HG03469 (cell line): ENCODE measurements around the gene CHN1.
A peak's percentile ranks its signal among the peaks of the same experiment; 100 is the strongest.

Experiments
- ATAC-seq: cut with Tn5 transposase; IDR thresholded peaks from one replicate; pipeline ENCODE4 v1.9.1; 2021; ENCODE audit warnings: mild to moderate bottlenecking, moderate library complexity, moderate number of reproducible peaks; ENCODE audit not compliant: unreplicated experiment

CHN1 gene, protein sequence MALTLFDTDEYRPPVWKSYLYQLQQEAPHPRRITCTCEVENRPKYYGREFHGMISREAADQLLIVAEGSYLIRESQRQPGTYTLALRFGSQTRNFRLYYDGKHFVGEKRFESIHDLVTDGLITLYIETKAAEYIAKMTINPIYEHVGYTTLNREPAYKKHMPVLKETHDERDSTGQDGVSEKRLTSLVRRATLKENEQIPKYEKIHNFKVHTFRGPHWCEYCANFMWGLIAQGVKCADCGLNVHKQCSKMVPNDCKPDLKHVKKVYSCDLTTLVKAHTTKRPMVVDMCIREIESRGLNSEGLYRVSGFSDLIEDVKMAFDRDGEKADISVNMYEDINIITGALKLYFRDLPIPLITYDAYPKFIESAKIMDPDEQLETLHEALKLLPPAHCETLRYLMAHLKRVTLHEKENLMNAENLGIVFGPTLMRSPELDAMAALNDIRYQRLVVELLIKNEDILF

DNA sequence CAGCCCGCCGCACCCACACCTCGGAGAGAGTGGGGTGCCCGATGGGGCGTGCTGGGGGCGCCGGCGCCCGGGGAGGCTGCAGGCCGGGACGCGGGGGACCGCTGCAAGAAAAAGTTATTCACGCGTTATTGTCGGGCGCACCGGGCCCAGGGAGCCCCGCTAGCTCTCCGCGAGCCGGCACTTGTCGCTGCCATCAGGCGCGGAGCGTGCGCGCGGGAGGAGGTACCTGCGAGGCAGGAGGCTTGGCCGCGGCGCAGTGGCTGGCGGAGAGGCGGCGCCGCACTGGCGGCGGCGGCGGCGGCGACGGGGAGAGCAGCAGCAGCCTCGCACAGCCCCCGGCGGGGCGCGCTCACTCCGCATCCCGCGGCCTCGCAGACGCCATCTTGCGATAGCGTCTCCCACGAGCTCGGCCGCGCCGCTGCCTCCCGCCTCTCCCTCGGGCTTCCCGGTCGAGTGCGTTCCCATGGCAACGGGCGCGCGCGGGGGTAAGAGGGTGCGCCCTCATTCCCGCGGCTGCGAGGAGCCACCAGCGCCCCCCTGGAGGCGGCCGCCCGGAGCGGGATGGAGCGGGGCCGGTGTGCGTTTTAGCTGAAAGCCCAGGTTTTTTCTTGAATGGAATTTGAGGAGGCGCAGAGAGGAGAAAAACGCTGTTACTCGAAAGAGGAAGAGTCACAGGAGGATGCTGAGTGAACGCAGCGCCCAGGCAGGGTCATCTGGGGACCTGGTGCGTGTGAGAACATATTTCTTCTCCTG lies at the start of gene CHN1:
CHN1 (minus strand) TSS at position 402 of the 753 bp plus-strand sequence. CDS start 469 bp downstream, outside the sequence.
- ATAC-seq = peak; percentile 55

DNA sequence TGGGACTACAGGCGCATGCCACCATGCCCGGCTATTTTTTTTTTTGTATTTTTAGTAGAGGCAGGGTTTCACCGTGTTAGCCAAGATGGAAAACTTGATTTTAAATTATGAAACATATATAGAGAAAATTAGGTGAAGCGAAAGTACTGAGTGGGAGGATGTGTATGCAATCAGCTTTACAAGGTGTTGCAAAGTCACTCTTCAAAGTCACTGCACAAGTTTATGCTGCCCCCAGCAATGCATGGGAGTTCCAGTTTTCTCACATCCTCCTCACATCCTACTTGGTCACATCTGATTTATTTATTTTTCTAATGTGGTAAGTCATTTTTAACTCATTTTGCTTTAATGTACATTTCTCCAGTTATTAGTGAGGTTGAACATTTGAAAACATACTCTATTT lies 49.2 kb upstream of the CHN1 start:
- ATAC-seq = no peak

DNA sequence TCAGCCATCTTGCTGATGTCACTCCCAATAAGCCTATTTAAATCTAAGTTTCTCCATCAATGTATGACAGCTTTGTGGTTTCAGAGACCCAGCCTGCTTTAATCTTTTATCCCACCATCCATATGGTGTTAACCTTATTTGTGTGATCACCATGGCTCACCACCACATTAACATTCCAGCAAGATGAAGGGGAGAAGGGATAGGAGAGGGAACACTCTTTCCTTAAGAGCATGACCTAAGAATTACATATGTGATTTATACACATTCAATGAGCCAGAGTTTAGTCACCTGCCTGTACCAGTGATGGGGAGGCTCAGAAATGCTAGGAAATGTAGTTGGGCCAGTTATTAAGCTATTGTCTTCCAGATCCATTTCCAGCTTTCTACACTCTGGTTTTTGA lies 44.5 kb upstream of the CHN1 start:
- no peak for ATAC-seq

DNA sequence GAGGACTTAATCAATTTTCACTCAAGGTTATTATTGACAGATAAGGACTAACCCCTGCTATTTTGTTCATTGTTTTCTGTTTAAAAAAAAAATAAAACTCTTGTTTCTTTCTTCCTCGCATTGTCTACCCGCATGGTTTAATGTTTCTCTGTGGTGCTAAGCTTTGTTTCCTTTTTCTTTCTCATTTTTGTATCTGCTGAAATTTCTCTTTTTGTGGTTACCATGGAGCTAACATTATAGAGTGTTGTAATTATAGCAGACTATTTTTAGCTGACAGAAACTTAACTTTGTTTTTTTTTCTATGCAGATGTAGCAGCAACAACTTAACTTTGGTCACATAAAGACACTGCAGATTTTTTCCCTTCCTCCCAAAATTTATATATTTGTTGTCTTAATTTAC lies 43.1 kb upstream of the CHN1 start:
- no peak for ATAC-seq

DNA sequence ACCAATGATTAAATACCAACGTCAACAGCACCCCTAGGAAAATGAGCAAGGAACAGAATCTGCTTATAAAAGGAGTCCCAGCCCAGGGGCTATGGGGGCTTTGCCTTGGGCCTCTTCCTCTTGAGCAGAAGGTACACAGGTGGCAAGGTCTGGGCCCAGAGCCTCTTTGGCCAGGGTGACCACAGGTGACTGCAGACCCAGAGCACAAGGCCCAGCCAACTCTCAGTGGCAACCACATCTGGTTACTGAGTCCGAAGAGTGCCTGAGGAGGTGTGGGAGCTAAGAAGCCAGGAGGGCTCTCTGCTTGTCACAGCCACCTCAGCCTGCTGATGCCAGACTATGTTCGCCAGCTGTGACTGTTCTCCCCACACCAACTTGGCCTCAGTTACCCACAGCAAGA lies 34.3 kb upstream of the CHN1 start:
- ATAC-seq = no peak

DNA sequence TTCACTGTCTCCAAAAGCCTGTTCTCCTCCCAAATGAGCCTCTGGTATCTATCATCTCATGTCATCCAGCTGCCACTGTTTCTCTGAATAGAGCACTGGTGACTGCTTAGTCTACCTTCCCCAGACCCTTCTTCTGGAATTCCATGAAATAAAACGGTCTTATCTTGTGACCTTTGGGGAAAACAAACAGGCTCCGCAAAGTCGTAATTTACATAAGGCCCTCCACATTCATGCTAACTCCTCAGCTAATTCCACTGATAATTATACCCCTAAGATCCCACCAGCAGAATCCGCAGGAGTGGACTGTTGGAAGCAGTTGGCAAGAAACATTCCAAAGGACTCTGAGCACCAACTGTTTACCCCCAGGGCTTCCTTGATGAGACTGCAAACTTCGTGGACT lies 33.9 kb upstream of the CHN1 start:
- no peak for ATAC-seq

DNA sequence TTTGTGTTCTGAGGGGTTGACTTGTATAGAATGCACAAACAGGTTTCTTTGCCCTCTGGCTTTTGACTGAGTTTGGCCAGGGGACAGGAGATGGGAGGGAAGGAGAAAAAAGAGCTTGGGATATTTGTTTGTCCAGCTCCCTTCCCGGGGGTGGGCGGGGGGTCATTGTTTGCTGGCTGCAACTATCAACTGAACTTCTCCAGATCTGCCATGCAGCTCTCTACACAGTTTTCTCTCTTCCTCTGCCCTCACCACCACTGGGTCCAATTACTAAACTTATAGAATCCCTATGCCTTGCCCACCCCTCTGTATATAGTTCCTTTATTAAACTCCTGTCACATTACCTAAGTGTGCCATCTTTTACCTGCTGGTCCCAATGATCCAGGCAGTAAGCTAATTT lies 32.8 kb upstream of the CHN1 start:
- no peak for ATAC-seq

DNA sequence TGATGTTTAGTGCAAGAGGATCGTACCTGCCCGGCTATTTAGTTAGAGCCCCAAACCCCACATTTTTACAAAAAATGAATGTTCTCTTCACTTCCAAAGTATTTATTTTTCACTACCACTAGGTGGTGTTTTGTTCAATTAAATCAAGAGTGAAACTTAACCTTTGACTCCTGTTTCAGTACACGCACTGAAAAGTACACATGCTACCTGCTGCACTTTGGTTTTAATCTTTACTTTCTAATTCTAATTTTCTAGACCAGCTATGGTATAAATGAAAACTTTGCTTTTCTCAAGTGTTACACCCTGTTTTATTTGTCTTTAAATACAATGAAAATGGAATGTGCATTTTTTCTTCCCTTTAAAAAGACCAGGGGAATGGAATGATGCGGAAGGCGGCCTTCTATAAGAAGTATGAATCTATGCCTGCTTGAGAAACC lies 31.4 kb upstream of the CHN1 start:
- no peak for ATAC-seq

DNA sequence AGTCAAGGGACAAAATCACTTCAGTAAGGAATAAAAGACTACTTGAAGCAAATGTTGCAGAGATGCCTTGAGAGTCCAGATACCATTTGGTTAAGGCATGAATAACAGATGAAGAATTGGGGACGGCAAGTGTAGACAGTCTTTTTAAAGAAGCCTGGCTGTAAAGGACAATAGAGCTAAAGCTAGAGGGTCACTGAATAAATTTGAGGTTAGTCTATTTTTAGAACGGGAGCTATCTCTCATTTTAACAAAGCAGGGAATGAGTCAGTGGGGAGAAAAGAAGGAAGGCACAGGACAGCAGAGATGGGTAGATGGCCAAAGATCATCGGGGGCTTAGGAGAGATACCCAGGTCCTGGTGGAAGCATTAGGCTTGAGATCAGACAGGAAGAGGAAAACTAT lies 30.6 kb upstream of the CHN1 start:
- no peak for ATAC-seq

DNA sequence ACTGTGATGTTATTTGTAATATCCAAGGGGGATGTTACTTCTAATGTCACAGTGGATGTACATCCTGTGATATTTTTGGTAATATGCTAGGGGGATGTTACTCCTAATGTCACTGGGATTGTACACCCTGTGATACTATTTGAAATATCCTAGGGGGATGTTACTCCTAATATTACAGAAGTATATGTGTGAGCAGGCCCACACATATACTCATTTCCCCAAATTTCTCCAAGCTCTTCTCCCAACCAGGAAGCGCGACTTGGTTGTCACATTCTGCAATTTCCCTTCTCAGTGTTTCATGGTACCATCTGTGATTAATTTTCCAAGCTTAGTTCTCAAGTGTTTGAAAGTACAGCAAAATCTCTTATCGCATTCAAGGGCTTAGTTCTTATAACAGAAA lies 29.5 kb upstream of the CHN1 start:
- no peak for ATAC-seq

DNA sequence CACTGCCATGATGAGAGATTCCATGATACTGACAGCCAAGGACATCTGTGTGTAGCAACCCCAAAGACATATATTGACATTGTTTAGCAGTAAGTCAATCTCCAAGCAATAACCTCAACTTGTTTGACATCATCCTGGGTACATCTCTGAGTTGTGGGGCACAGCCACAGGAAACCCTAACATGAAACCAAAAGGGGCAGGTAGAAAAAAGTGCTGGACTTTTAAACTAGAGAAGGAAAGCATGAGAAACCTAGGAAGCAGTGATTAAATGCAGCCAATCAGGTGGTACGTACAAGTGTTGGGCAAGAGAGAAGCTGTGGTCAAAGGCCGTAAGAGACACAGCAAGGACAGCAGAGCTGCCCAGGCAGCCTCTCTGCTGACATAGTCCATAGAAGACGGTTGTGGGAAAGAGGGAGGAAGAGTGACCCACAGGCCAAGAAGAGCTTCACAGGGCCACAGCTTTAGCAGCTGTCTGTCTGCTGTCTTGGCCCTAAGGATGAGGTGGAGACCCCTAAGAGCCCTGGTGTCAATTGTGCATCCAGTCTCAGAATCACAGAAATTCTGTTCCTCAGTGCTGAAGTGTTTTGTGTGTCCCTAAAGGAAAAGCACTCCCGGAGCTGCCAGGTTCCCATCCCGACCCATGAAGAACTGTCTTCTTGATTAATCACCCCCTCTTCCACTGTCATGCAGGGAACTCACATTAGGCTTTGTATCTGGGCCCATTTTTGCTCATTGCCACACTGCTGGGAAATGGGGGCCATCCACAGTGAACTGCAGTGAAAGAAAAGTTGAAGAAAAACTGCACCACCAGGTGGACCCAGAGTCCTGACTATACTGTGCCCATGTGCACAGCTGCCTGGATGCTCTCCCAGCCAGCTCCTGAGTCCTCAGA lies 25.4 kb upstream of the CHN1 start:
- no peak for ATAC-seq

DNA sequence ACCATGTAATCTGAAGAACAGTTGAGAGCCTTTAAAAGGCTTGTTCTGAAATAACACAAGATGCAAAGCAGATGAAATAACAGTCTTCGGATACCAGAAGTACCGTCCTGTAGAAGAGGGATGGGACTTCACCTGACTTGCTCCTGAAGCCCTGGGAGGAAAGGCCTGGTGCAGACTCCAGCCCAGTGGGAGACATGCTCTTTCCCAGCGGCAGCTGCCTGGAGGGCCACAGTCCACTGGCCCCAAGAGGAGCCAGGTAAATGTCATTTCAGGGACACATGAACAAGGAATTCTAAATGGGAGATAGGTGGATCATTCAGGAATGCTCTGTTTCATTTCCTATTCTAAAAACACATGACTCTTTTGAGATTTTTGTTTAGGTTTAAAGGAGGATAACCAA lies 22.6 kb upstream of the CHN1 start:
- no peak for ATAC-seq

DNA sequence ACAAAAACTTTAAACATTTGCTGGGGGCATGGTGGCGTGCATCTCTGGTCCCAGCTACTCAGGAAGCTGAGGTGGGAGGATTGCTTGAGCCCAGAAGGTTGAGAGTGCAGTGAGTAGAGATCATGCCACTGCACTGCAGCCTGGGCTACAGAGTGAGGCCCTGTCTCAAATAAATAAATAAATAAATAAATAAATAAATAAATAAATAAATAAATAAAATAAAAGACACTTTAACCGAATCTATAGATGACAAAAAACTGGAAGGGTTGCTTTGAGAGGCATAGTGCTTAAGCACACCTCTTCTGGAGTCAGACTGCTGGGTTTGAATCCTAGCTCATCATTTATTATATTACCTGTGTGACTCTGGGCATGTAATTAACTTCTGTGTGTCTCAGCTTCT lies 21.2 kb upstream of the CHN1 start:
- ATAC-seq = no peak

DNA sequence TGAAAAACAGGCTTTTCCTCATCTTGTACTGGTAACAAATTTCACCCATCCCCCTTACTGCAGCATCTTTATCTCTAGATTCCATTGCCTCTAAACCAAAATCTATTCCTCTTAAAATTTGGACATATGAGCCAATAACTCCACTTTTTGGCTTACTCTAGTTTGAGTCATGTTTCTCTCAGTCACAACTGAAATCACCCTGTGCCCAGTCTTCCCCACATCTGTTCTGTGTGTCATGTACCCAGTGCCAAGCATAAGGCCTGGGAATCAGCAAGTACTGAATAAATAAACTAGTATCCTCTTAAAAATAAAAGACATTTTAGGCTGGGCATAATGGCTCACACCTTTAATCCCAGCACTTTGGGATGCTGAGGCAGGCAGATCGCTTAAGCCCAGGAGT lies 20.8 kb upstream of the CHN1 start:
- no peak for ATAC-seq

DNA sequence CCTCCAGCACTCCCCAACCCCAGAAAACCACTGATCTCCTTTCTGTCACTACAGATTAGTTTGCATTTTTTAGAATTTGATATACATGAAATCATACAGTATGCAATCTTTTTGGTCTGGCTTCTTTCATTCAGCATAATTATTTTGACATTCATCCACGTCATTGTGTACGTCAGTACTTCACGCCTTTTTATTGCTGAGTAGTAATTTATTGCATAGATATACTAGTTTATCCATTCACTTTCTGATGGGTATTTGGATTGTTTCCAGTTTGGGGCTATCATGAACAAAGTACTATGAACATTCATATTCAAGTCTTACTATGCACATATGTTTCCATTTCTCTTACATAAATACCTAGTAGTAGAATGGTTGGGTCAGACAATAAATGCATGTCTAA lies 20.1 kb upstream of the CHN1 start:
- no peak for ATAC-seq

DNA sequence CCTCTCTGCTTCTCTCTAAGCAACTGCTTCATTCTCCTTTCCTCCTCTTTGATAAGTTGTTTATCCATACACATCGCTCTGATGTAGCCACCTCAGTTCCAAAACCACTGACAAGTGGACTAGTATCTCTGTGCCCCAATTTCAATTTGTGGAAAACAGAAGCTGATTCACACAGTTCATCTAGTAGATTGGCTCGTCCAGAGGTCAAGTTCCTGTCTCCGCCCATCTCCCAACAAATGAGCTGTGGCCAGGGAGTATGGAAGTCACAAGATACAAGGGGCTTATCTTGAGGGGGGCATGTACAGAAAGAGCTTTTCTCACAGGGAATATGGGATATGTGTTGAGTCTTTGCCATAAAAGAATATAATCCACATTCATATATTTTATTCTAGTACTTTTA lies 17.7 kb upstream of the CHN1 start:
- ATAC-seq = no peak

DNA sequence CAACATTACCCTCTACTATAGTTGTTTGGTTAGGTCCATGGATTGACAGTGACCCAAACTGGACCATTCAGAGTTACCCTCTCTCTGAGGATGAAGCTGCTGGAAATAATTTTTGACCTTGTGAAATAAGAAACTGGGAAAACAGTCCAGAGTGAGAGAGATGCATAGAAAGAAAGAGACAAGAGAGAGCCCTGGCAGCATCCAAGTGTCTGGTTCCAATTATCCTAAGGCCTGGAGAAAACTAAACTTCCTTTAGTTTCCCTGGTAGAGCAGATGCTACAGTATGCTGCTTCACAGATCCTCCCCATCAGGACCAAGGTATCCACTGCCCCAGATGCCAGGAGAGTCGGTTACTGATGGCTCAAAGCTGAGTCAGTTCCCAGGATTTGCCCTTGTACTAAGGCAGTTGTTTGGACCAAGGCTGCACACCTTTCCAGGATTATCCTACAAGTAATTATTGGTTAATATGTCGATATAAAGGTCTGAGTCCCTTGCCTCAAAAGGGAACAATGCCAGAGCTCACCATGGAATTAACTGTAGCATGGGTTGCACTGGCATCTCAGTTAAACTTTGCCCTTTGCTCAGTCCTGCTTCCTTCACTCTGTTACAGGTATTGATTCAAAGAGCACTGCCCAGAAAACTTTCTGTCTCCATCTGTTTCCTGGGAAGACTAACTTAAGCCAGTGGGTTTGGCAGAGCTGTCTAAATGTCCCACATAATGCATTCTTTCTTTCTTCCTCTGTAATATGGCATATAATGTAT lies 14.6 kb upstream of the CHN1 start:
- ATAC-seq = no peak

DNA sequence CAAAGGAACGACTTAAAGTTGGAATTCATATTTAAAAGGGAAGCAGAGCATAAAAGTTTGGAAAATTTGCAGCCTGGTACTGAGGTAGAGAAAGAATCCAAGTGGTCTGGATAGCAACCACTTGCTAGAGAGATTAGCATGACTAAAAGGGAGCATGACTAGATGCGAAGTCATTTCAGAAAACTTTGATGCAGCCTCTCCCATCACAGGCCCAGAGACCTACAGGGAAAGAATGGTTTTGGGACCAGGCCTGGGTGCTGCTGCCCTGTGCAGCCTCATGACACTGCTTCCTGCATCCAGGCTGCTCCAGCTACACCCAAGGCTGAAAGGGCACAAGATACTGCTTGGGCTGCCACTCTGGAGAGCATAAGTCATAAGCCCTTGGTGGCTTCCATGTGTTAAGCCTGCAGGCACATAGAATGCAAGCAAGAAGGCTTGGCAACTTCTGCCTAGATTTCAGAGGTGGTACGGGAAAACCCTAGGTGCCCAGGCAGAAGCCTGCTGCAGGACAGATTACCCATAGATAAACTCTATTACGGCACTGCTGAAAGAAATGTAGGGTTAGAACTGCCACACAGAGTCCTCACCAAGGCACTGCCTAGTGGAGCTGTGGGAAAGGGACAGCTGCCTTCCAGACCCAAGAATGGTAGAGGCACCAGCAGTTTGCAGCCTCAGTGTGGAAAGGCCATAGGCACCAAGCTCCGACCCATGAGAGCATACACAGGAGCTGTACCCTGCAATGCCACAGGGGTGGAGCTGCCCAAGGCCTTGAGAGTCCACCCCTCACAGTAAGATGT lies 12.6 kb upstream of the CHN1 start:
- no peak for ATAC-seq

DNA sequence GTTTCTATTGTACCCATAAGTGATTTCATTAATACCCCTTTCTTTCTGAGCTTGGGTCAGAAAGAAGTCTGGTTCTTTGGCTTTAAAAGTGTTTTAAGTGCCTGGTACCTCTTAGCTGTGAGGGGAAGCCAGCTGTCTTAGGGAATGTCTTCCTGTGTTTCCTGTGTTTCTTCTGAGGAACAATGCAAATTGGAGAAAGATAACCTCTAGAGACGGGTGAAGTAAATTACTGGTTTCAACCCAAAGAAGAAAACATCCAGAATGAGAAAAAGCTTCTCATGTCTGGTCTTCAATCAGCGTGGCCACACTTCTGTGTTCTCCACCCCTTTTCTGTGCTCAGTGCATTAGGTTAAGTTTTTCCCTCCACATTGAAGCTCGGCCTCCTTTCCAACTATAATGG lies 10.2 kb upstream of the CHN1 start:
- no peak for ATAC-seq

DNA sequence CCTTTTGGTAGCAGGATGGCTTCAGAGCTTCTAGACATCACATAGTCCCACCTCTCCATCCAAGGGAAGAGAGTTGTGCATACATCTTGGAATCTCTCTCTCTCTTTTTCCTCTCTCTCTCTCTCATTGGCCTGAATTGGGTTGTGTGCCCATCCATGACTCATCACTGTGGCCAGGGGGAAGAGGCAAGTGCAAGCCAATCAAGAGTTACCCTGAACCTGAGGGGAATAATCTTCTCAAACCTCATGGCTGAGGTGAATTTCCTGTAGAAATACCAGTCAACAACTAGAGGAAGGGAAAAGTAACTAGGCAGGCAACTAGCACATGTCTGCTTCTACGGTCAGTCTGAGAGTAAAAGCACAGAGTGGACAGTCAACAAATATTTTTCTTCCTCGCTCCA lies 7.3 kb upstream of the CHN1 start:
- no peak for ATAC-seq
